ENCODE results near the gene ANTXR1. TPM values are rescaled to one million over a fixed set of nuclear protein-coding genes. Genes with fewer than 3 reads are reported as not detected.

The ANTXR1 gene
- total RNA-seq, result 7.8 and 14.5 TPM in 2 replicates

DNA sequence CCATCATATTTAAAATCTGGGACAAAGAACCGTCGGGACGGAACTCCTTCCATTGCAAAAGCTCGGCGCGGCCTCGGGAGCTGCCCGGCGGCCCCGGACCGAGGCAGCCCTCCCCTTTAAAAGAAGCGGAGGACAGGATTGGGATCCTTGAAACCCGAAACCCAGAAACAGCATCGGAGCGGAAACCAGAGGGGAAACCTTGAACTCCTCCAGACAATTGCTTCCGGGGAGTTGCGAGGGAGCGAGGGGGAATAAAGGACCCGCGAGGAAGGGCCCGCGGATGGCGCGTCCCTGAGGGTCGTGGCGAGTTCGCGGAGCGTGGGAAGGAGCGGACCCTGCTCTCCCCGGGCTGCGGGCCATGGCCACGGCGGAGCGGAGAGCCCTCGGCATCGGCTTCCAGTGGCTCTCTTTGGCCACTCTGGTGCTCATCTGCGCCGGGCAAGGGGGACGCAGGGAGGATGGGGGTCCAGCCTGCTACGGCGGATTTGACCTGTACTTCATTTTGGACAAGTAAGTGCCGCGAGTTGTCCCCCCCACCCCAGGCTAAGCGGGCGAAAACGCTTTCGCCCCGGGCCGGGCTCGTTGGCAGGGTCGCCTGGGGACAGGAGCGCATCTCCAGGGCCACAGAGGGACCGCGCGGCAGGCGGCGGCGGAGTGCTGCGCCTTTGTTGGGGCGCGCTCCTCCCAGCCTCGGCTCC lies at the start of gene ANTXR1:
Gene ANTXR1 (plus strand): TSS at position 38 of the 698 bp plus-strand sequence. CDS start 321 bp downstream, at position 359.
- TF ChIP-seq, protein P1, sequence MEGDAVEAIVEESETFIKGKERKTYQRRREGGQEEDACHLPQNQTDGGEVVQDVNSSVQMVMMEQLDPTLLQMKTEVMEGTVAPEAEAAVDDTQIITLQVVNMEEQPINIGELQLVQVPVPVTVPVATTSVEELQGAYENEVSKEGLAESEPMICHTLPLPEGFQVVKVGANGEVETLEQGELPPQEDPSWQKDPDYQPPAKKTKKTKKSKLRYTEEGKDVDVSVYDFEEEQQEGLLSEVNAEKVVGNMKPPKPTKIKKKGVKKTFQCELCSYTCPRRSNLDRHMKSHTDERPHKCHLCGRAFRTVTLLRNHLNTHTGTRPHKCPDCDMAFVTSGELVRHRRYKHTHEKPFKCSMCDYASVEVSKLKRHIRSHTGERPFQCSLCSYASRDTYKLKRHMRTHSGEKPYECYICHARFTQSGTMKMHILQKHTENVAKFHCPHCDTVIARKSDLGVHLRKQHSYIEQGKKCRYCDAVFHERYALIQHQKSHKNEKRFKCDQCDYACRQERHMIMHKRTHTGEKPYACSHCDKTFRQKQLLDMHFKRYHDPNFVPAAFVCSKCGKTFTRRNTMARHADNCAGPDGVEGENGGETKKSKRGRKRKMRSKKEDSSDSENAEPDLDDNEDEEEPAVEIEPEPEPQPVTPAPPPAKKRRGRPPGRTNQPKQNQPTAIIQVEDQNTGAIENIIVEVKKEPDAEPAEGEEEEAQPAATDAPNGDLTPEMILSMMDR (conservative IDR thresholded peaks at IDR 0.05; ENCODE audit: low read depth, low read length), result no peak
- no peak for DNase-seq (ENCODE audit: low read depth)
- H3K4me3 ChIP-seq (ENCODE audit: low read depth, low read length), result peak within 1 kb of the TSS; percentile 91

DNA sequence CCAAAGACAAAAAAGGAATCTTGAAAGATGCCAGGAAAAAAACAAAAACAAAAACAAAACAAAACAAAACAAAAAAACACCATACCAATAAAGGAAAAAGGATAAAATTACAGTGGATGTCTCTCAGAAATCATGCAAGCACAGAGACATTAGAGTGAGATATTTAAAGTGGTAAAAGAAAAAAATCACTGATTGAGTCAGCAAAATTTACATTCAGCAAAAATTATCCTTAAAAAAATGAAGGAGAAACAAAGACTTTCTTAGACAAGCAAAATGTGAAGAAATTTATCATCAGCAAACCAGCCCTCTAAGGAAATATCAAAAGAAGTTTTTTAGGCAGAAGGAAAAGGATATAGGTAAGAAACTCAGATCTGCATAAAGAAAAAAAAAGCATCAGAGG lies 48.7 kb upstream of the ANTXR1 start:
- TF ChIP-seq, protein P1 (conservative IDR thresholded peaks at IDR 0.05; ENCODE audit: low read depth, low read length), result no peak
- no peak overlapping the region for H3K4me3 ChIP-seq (ENCODE audit: low read depth, low read length)
- no peak for DNase-seq (ENCODE audit: low read depth)

DNA sequence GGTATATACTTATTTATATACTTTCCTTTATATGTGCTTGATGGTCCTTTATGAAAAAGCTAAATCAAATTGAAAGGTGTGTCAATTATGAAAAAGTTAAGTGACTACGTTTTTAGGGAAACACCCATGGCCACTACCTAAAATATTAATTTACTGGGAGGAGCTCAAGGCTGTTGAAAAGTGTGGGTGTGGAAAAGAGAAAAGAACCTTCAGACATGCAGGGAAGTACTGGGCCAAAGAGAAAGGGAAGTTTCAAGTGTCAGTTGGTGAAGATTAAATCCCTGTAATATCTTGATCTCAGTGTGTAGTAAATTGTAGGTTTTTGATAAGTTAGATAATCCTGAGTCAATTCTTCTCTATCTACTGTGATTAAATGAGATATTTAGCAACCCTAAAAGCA lies 44.8 kb upstream of the ANTXR1 start:
- TF ChIP-seq, protein P1 (conservative IDR thresholded peaks at IDR 0.05; ENCODE audit: low read depth, low read length), result no peak
- DNase-seq (ENCODE audit: low read depth), result no peak
- H3K4me3 ChIP-seq (ENCODE audit: low read depth, low read length), result no peak overlapping the region

GRCh38 chr2:68969736-68970490 lies 43.1 kb upstream of the ANTXR1 start:
- H3K4me3 ChIP-seq (ENCODE audit: low read depth, low read length), result no peak overlapping the region
- DNase-seq (ENCODE audit: low read depth), result no peak
- TF ChIP-seq, protein P1 (conservative IDR thresholded peaks at IDR 0.05; ENCODE audit: low read depth, low read length), result no peak

DNA sequence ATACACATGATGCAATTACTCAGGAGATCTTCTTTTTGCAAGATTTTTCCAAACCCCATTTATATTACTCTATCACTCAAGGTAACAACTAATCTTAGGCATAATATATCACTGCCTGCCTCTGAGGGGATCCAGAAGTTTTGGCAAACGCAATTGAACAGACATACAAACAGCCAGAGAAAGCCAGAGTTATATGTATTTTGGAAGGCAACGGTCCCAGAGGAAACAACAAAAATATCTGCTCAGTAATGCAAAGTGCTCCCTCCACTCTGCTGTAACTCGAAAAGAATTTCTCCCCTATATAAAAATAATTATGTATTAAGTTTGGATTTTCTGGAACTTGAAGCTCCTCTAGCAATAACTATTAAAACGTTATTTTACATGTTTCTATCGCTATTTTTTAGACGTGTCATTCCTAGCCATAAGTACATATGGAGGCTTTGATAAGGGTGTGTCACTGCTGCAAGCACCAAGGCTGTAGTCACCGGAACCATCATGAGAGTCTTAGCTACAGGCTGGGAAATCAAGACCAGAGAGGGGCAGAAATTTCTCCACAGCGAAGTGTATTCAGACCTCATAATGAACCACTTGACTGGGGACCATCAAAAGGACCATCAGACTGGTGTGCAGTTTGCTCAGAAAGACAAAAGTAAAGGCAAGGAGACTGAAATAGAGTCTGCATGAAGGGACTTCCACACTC lies 42.3 kb upstream of the ANTXR1 start:
- TF ChIP-seq, protein P1 (conservative IDR thresholded peaks at IDR 0.05; ENCODE audit: low read depth, low read length), result no peak
- no peak for DNase-seq (ENCODE audit: low read depth)
- H3K4me3 ChIP-seq (ENCODE audit: low read depth, low read length), result no peak overlapping the region

DNA sequence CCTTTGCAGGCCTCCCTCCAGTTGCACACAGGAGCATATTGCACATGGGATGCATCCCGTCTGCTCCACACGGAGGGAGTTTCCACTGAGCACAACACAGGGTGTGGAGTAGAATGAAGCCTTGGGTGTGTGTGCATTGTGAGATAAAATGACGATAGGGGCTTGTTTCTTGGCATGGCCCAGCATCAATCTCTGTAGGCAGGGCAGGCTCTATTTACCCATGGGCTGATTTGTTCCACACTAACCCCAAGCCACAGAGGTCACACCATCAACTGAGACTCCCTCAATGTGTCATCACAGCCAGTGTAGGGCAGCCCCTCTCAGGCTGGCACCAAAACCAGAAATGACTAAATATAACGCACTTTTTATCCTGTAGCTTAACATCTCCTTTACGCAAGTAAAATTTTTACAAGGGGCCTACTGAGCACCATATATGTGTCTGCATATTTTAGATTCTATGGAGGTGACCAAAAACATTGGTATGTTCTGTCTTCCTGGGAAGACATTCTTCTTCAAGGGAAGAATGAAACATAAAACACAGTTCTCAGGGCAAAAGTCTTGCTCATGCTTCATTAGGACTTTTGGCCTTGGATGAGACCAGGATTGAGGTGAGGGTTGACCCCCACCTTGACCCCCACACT lies 41.3 kb upstream of the ANTXR1 start:
- no peak for DNase-seq (ENCODE audit: low read depth)
- H3K4me3 ChIP-seq (ENCODE audit: low read depth, low read length), result no peak overlapping the region
- TF ChIP-seq, protein P1 (conservative IDR thresholded peaks at IDR 0.05; ENCODE audit: low read depth, low read length), result no peak

Measured in epithelial cell of proximal tubule (primary cell).